GM10266 (cell line): ENCODE results near the gene MSH2.

Experiments used
- DNase-seq: peaks from one replicate; pipeline ENCODE4 v3.0.0; 2012; ENCODE audit errors: extremely low spot score
- CTCF ChIP-seq: IDR thresholded peaks from 2 replicates; pipeline ENCODE4 v1.5.1; 2012; ENCODE audit warnings: mild to moderate bottlenecking, low read depth; ENCODE audit not compliant: control insufficient read depth, insufficient read depth; ENCODE audit errors: missing control alignments

The MSH2 gene

GRCh38 chr2:47528874-47529273 lies 125.9 kb downstream of the MSH2 start:
- no peak for TF ChIP-seq CTCF
- DNase-seq: no peak

GRCh38 chr2:47530105-47530760 lies 127.3 kb downstream of the MSH2 start:
- DNase-seq: no peak
- TF ChIP-seq CTCF: no peak

GRCh38 chr2:47531378-47532042 lies 128.6 kb downstream of the MSH2 start:
- no peak for DNase-seq

More at GRCh38 chr2:47531378-47532042, 128.6 kb downstream of the MSH2 start:
- TF ChIP-seq CTCF: no peak
